ENCODE results near the gene B3GAT1.

B3GAT1 gene

GRCh38 chr11:134337051-134337450 is 75.0 kb downstream of the B3GAT1 start:
- no peak for DNase-seq (ENCODE audit: low read depth, low spot score)

DNA sequence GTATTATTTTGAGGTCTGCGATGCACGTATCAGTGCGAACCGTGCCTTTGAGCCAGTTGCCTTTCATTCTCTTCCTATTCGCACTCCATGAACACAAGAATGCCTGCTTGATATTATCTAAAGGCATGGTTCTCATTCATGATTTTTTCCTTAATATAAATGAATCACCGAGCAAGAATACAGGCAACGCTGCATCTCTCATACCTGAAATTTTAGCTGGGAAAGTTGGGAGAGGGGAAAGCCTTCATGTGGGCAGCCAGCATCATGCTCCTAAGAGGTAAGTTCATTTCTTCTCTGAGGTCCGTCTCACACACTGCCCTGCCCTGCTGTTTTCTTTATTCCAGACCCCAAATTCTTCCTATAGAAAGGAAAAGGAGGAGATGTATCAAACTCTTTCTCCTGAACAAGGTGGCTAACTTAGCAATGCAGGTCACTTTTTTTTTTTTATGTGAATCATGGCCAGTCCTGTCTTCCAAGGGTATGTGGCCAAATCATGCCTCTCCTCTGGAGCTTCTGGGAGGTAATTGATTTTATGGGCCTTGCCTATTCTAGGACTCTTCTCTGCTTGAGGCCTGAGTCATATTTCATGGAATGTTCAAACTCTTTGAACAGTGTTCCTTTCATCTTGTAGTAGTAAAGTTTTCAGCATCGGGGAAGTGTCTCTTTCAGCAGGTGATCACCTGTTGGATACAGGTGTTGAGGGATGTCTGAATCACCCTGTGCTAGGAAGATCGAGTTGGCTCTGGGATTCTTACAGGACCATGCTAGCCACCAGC is 77.1 kb downstream of the B3GAT1 start:
- no peak for DNase-seq (ENCODE audit: low read depth, low spot score)

- DNase-seq (ENCODE audit: low read depth, low spot score), result no peak
These were observed 78.1 kb downstream of the B3GAT1 start for GRCh38 chr11:134333946-134334345.

GRCh38 chr11:134333312-134333711 is 78.7 kb downstream of the B3GAT1 start:
- no peak for DNase-seq (ENCODE audit: low read depth, low spot score)

DNA sequence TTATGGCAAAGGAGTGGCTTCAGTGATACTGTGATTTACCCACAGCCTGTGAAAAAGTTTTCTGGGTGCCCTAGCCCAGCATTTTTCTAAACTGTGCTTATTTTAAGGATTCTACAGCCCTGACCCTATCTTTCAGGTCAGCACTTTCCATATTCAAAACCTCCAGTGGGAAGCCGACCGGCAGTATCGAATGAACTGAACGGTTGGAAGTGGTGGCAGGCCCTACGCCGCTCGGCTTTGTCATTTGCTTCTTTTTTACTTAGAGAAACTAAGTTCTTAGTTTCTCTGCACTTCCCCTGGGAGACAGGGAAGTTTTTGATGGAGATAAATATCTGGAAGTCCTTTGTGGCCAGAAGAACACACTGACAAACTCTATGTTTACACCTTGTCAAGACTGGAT is 79.3 kb downstream of the B3GAT1 start:
- no peak for DNase-seq (ENCODE audit: low read depth, low spot score)

DNA sequence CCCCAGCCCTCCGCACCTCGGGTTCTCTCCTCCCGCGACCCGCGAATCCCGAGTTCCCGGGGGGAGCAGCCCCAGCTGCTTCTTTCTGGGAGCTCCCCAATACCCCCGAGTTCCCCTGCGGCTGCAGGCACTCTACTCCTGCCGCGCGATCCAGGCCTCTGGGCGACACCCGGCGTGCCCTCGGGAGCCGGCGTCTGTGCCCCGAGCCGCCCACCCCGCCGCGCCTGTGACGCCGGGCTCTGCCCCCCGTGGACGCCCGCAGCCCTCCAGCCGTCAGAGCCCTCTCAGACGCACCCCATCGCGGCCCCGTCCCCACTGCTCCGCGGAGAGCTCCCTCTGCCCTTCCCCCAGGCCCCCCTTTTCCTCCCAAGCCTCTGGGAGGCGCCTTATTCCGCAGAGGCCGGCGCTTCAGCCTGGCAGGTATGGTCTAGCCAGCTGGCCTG is 79.8 kb downstream of the B3GAT1 start:
- no peak for DNase-seq (ENCODE audit: low read depth, low spot score)

GRCh38 chr11:134331354-134332188 is 80.5 kb downstream of the B3GAT1 start, which contains the start of gene GLB1L2:
Gene GLB1L2, plus strand, starts transcription at chr11:134331988. Its CDS starts 74 bp downstream, at chr11:134332062.
- DNase-seq (ENCODE audit: low read depth, low spot score), result no peak

GRCh38 chr11:134330611-134331353 is 81.3 kb downstream of the B3GAT1 start:
- no peak for DNase-seq (ENCODE audit: low read depth, low spot score)

All from smooth muscle cell of the brain vasculature (primary cell).